DOHH2 (cell line): ENCODE data around the gene SUPT20H.

Experiments
- CTCF ChIP-seq: fragments of 200-600 bp; sonication (generic); IDR thresholded peaks from one replicate; pipeline ENCODE4 v1.5.1; 2014; ENCODE audit warnings: antibody characterized with exemption, mild to moderate bottlenecking, low read depth, low read length; ENCODE audit not compliant: poor library complexity, severe bottlenecking
- EZH2phosphoT487 ChIP-seq: fragments of 200-600 bp; sonication (generic); IDR thresholded peaks from 2 replicates; pipeline ENCODE4 v1.6.1; 2017; ENCODE audit warnings: borderline replicate concordance, mild to moderate bottlenecking, antibody characterized with exemption, low read length, moderate library complexity, mixed read lengths

GRCh38 chr13:37085606-37086005 is 26.1 kb upstream of the SUPT20H start:
- TF ChIP-seq CTCF (no peak), EZH2phosphoT487 (no peak)
